HPDE6-E6E7 (cell line): Measurements from ENCODE around the gene GPATCH1.
"Not testable (repeated sequence)": the region's sequence is repeated elsewhere in the genome, so short reads cannot be mapped to it uniquely, and the experiment has no call there.

Experiments
- DNase-seq: peaks from one replicate; pipeline ENCODE4 v3.0.0; 2011; ENCODE audit warnings: missing footprints; ENCODE audit errors: extremely low spot score

The GPATCH1 gene, protein sequence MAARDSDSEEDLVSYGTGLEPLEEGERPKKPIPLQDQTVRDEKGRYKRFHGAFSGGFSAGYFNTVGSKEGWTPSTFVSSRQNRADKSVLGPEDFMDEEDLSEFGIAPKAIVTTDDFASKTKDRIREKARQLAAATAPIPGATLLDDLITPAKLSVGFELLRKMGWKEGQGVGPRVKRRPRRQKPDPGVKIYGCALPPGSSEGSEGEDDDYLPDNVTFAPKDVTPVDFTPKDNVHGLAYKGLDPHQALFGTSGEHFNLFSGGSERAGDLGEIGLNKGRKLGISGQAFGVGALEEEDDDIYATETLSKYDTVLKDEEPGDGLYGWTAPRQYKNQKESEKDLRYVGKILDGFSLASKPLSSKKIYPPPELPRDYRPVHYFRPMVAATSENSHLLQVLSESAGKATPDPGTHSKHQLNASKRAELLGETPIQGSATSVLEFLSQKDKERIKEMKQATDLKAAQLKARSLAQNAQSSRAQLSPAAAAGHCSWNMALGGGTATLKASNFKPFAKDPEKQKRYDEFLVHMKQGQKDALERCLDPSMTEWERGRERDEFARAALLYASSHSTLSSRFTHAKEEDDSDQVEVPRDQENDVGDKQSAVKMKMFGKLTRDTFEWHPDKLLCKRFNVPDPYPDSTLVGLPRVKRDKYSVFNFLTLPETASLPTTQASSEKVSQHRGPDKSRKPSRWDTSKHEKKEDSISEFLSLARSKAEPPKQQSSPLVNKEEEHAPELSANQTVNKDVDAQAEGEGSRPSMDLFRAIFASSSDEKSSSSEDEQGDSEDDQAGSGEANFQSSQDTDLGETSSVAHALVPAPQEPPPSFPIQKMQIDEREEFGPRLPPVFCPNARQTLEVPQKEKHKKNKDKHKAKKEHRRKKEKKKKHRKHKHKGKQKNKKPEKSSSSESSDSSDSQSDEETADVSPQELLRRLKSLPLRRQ

DNA sequence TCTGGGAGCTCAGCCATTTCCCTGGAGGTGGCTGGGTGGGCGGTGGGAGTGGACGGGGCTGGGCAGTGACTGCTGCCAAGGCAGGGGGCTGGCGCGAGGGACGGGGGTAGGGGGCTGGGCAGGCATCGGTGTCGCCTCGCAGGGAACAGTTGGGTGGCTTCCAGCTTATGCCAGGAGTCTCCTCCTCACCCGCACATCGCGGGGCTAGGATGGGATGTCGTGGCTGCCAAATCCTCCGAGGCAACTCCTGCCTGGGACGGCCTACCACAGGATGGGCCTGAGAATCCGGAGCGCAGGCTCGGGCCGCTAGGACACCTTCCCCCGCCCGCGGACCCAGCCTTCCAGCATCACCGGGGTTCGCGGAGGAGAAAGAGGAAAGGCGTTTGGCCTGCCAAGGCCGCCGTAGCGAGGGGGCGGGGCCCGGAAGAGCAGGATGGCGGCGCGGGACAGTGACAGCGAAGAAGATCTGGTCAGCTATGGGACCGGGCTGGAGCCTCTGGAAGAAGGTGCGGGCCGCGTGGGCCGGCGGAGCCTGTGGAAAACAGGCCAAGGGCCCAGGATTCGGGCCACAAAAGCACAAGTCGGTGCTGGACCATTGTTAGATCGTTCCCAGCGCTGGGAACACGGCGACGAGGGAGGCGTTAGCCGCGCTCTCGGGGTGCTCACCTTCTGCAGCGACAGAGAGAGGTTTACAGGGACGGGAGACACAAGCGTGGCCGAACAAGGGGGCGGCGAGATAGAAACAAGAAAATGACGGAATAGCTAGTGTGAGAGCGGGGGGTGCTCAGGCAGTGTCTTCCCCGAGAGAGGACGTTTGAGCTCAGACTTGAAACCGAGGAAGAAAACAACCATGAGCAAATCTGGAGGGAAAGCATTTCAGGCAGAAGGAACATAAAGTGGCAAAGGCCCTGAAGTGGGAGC is at the start of gene GPATCH1:
GPATCH1 (plus strand) TSS at position 421 of the 921 bp plus-strand sequence; CDS start at position 434, 13 bp downstream.
- peak; percentile 76 for DNase-seq

DNA sequence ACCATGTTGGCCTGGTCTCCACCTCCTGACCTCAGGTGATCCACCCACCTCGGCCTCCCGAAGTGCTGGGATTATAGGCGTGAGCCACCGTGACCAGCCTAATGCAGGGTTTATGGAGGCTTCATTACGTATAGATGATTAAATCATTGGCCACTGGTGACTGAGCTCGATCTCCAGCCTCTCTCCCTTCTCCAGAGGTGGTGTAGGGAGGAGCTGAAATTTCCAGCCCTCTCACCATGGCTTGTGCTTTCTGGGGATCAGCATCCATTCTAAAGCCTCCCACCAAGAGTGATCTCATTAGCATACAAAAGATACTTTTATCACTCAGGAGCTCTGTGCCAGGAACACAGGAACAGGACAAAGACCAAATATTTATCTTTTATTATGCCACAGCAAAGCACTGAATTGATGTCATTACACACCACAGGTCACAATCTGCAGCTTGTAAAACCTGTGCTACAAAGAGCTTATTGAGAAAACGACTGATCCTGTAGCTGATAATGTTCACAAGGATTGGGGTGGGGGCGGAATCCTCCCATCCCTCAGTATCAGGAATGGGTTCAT is 48.7 kb upstream of the GPATCH1 start:
- DNase-seq, result no peak

DNA sequence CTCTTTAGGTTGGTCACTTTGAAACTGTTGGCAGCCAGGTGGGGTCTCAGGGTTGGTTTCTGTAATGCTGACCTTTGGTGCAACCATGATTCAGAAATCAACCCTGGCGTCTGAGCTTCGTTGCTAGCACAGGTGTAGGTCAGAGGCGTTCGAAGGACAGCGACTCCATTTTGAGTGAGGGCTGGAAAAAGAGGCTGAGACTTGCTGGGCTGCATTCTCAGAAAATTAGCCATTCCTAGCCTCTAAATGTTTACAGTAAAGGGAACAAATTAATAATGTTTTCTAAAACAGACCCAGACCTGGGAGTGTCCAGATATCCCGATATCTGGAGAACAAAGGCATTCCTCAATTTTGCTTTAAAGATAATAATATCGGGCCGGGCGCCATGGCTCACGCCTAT is 45.5 kb upstream of the GPATCH1 start:
- DNase-seq, result no peak

DNA sequence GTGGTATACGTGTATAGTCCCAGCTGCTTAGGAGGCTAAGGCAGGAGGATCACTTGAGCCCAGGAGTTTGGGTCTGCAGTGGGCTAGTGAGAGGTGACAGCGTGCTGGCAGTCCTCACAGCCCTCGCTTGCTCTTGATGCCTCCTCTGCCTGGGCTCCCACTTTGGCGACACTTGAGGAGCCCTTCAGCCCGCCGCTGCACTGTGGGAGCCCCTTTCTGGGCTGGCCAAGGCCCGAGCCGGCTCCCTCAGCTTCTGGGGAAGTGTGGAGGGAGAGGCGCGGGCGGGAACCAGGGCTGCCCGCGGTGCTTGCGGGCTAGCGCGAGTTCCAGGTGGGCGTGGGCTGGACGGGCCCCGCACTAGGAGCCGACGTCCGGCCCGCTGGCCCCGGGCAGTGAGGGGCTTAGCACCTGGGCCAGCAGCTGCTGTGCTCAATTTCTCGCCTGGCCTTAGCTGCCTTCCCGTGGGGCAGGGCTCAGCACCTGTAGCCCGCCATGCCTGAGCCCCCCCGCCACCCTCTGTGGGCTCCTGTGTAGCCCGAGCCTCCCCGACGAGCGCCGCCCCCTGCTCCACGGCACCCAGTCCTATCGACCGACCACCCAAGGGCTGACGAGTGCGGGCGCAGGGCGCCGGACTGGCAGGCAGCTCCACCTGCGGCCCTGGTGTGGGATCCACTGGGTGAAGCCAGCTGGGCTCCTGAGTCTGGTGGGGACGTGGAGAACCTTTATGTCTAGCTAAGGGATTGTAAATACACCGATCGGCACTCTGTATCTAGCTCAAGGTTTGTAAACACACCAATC is 44.4 kb upstream of the GPATCH1 start:
- not testable (repeated sequence) for DNase-seq

DNA sequence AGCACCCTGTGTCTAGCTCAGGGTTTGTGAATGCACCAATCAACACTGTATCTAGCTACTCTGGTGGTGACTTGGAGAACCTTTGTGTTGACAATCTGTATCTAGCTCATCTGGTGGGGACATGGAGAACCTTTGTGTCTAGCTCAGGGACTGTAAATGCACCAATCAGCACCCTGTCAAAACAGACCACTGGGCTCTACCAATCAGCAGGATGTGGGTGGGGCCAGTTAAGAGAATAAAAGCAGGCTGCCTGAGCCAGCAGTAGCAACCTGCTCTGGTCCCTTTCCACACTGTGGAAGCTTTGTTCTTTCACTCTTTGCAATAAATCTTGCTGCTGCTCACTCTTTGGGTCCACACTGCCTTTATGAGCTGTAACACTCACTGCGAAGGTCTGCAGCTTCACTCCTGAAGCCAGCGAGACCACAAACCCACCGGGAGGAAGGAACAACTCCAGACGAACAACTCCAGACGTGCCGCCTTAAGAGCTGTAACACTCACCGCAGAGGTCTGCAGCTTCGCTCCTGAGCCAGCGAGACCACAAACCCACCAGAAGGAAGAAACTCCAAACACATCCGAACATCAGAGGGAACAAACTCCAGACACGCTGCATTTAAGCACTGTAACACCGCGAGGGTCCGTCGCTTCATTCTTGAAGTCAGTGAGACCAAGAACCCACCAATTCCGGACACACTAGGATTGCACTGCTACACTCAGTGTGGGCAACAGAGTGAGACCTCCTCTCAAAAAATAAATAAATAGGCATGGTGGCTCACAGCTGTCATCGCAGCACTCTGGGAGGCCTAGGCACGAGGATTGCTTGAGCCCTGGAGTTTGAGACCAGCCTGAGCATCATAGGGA is 43.6 kb upstream of the GPATCH1 start:
- not testable (repeated sequence) for DNase-seq

DNA sequence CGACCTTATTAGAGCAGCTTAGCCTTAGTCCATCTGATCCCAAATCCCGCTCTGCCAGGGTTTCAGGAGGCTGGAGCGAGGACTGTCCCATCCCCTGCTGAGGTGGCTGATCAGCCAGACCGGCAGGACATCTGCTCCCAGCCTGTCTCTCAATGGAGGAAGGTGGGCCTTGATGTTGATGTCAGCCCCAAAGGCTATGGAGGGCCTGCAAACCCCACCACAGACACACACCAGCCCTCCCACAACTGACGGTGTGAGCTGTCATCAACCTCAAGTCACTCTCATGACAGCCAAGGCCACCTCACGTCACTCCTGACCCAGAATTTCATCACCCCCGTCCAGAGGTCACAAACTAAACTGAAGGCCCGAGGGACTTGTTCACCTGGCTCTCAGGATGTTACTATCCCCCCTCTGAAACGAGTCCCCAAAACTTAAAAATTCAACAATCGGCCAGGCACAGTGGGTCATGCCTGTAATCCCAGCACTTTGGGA is 41.8 kb upstream of the GPATCH1 start:
- DNase-seq, result no peak

DNA sequence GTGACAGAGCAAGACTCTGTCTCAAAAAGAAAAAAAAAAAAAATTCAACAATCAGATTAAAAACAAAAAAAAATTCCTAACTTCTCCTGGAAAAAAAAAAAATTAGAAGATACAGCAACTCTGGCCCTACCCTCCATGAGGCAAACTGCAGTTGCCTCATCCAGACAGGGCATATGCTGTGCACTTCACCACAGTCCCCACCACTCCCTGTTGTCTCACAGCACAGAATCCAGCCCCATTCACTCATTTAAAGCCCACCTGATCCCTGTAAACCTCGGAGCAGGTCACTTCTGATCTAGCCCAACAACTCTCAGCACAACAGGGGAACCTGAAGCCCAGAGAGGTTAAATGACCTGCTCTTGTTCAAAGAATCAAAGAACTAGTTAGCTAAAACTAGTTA is 41.2 kb upstream of the GPATCH1 start:
- DNase-seq, result no peak

DNA sequence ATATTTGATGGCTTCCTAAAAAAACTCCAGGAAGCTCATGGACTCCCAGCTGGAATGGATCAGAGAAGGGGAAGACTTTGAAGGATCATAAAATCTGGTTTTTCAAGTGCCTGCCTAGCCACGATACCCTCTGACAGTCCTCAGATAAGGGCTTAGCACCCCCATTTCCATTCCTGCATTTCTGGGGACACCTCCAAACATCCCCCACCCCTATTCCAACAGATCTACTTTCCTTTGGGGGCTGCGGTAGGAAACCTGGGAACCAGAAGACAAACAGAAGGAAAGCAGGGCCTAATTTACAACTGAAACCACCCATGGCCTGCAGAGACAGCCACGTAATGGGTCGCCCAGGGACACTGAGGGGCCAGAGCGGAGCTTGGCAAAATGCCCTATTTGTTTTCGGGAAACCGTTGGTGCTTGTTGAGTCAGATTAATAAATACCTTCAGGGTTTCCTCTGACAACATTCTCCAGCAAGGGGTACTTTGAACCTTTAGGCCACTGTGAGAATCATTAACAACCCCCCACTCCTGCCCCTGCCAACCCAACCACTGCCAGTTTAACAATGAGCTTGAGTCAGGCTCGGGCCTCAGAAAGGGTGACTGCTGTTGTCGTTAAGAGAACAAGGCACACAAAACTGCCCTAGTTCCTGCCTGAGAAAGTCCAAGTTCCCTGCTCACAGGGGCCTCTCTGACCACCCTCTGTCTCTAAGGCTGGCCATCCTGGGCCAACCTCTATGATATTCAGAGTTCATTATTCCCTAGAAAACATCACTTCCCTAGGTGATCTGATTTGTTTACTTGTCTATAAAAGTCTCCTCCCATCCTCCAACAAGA is 39.8 kb upstream of the GPATCH1 start:
- DNase-seq, result peak; percentile 76

DNA sequence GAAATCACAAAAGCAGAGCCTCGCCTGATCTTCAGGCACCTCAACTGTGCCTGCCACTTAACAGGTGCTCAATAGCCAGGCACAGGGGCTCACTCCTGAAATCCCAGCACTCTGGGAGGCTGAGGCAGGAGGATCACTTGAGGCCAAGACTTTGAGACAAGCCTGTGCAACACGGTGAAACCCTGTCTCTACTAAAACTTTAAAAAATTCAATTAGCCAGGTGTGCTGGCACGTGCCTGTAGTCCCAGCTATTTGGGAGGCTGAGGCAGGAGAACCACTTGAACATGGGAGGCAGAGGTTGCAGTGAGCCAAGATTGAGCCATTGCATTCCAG is 39.2 kb upstream of the GPATCH1 start:
- not testable (repeated sequence) for DNase-seq

DNA sequence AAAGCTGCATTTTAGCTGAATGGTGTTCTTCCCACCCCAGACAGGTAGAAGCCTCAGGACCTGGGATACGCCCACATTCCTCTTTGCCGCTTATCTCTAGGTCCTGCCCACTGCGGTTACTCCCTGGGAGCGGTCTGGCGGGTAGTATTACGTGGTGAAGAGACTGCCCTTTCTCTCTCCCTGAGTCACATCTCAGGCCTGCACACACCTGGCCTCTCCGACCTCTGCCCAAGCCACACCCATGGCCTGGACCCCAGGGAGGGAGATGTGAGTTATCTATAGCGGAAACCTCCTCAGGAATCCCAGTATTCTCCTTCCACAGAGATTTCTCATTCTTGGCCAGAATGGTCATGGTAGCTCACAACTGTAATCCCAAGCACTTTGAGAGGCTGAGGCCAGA is 33.6 kb upstream of the GPATCH1 start:
- DNase-seq, result peak; percentile 91

DNA sequence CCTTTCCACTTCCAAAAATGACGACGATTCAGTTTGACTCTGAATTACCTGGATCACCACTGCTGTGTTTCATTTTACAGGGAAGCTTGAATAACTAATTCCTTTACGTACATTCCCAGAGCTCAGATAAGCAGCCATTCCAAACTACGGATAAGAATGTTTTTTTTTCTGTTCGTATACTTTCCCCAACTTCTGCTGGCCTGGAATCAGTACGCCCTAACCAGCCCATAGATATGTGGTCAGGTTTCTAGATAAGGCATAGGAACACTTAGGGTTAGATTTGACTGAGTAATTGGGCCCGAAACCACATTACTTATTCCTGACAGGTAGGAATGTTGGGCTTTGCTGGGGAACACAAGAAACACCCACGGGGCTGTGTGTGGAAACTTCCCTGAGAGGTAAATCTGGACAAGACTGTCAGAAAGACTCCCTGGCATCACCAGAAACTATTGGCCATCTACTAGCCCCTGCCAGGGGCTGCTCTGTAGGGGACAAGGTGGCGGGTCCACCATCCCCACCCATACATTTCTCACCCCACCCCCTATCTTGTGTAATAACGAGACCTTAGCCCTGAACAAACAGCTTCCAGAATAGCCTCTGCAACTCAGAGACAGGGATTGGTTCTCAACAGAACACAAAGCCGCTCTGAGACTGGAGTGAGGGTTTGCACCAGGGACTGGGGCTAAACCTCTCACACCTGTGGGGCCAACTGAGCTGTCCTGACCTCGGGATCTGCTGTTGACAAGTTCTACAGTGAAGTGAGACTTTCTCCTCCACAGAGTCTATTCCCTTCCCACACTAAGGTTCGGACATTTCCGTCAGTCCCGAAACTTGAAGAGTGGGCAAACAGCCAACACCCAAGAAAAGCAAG is 31.9 kb upstream of the GPATCH1 start:
- DNase-seq, result no peak

DNA sequence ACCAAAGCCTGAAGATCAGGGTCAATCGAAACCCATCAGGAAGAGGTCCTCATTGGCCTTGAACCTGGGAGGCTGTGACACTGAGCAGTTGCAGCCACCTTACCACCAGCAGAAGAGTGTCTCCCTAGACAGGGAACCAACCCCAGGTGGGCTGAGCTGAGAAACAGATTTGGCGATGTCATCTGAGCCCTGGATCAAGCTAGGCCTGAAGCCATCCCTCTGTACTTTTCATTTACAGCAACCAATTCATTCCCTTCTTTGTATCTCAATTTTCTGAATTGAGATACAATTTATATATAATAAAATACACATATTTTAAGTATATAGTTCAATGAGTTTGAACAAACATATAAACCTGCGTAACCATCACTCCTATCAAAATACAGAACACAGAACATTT is 30.9 kb upstream of the GPATCH1 start:
- DNase-seq, result no peak

DNA sequence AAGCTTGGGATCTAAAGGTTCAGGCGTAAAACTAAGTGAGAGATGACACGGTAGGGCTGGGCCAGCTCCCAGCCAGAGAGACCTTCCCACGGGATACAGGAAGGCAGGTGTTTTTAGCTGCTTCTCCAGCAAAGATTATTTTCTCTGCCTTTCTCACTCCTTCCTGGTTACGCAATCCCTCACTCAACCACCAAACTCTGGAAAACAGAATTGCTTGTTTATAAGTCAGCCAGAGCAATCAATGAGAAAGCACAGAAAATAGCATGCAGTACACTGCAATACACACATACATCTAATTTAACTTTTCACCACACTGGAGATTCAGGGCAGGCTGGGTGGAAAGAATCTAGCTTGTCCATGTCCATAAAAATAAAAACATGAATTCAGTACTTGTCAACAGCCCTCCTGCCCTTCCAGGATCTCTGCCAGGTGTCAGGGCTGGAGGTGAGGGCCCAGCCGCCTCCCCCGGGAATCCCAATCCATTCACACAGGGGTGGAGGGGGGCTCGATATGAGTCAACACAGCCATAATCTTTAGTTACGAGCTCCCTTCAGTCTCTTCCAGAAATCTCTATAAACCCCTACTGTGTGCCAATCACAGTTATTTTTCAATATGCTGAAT is 28.5 kb upstream of the GPATCH1 start:
- no peak for DNase-seq

DNA sequence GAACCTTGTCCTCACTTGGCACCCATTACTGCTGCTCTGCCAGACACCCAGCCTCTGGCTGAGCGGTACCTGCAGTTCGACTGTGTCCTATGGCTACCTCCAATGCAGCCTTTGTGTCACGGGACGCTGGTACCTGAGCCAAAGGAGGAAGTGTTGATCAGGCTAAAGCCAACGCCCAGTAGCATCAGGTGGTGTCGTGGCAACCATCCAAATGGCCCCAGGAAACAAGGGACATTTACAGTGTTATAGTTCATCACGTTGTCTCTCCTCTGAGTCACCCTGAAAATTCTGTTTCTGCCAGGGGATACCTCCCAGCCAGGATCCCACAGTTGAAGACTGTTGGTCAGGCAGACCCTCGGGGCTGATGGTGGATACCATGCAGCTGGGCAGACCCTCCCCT is 26.4 kb upstream of the GPATCH1 start:
- peak; percentile 65 for DNase-seq

DNA sequence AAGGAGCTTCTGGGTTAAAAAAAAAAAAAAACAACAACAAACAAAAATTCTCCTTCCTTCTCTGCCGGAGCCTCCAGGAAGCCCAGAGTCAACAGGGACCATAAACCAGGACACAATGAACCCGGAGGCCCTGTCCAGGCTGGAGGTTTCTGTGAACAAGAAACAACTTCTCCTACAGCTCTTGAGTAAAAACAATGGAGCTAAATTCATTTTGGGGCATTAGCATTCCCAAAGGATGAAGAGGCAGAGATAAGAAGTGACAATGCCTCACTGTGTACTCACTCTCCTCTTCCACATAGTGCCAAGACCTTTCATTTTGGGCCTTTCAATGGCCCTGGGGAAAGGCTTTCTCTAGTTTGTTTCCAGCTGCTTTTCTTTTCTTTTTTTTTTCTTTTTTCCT is 25.3 kb upstream of the GPATCH1 start:
- DNase-seq, result no peak

DNA sequence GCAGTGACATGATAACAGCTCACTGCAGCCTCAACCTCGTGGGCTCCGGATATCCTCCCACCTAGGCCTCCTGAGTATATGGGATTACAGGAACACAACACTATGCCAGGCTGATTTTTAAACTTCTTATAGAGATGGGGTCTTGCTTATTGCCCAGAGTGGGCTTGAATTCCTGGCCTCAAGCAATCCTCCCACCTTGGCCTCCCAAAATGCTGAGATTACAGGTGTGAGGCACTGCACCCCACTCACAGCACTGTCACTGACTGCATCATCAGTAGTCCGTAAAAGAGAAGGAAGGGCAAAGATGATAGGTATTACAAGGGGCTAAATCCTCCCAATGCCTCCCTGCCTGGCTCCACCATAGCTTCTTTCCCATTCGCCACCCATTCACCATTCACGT is 20.4 kb upstream of the GPATCH1 start:
- DNase-seq, result no peak

DNA sequence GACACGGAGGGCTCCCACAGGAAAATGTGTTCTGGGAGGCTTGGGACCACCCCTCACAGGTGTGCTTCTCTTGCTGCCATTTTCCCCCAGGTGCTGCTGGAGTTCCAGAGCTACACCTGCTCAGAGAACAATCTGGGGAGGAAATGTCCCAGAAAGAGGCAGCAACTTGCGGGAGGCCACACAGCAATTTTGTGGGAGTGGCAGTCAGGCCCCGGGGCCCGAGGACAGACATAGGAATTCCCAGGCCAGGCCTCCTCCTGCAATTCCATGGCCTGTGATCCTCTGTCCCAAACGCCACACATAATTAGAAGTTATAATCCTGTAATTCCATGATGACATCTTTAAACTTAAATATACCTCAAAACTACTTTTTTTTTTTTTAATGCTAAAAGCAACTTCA is 18.1 kb upstream of the GPATCH1 start:
- no peak for DNase-seq
